Measurements from ENCODE around the gene PDGFB.

GRCh38 chr22:39292561-39293074, 47.8 kb upstream of the PDGFB start:
- TF ChIP-seq CTCF (IDR thresholded peaks at IDR 0.05) (no peak), POLR2A (IDR thresholded peaks at IDR 0.05) (peak in 1 of 2 donors; percentile 8)

Measured in vagina (tissue), 2 donors.